Tibial nerve (tissue), 4 donors: ENCODE measurements around the gene TTBK2. TPM values are rescaled to one million over a fixed set of nuclear protein-coding genes. Genes with fewer than 3 reads are reported as not detected.
A peak's percentile ranks its signal among the peaks of the same experiment; 100 is the strongest.

Experiments
- DNase-seq, 2 donors: peaks; one replicate each; pipeline ENCODE4 v3.0.0-alpha.2; 2019; ENCODE audit warnings: low spot score in 2 of 2
- H3K27ac ChIP-seq, 4 donors: fragments of 200-600 bp; sonication (generic) in 3 of 4; one replicate each; pipeline ENCODE4 v1.5.1; 2017 to 2019; ENCODE audit warnings: mild to moderate bottlenecking in 1 of 4
- H3K27me3 ChIP-seq, 2 donors: fragments of 200-600 bp; sonication (generic) in 1 of 2; one replicate each; pipeline versions ENCODE4 v1.5.1 to v1.6.0; 2017 to 2019
- H3K36me3 ChIP-seq, 3 donors: fragments of 200-600 bp; sonication (generic); one replicate each; pipeline ENCODE4 v1.5.1; 2018 to 2019
- H3K4me1 ChIP-seq, 4 donors: fragments of 200-600 bp; sonication (generic) in 3 of 4; one replicate each; pipeline ENCODE4 v1.5.1; 2017 to 2019
- H3K4me3 ChIP-seq, 4 donors: fragments of 200-600 bp; sonication (generic) in 3 of 4; one replicate each; pipeline ENCODE4 v1.5.1; 2017 to 2019; ENCODE audit warnings: mild to moderate bottlenecking in 1 of 4, moderate library complexity in 1 of 4
- H3K9me3 ChIP-seq, 4 donors: fragments of 200-600 bp; sonication (generic) in 3 of 4; one replicate each; pipeline ENCODE4 v1.5.1; 2017 to 2019
- EP300 ChIP-seq, 2 donors: sonication (generic); formaldehyde crosslinking; IDR thresholded peaks; one replicate each; pipeline ENCODE4 v1.6.1; 2017; ENCODE audit warnings: antibody characterized with exemption in 2 of 2, mild to moderate bottlenecking in 1 of 2
- POLR2A ChIP-seq, 2 donors: fragments of 450-650 bp; IDR thresholded peaks; one replicate each; pipeline ENCODE4 v1.6.1; 2017; ENCODE audit warnings: antibody characterized with exemption in 2 of 2, mild to moderate bottlenecking in 2 of 2, moderate library complexity in 2 of 2
- WGBS, 2 donors: methylation state at CpG; one replicate each; pipeline ENCODE4 v1.1.5; 2018; 5-methylcytosine and 5-hydroxymethylcytosine counted together
- total RNA-seq, 4 donors: library from RNA; depleted of rRNA; stranded (reverse); fragments of >200 nt; gene quantifications; one replicate each; pipeline ENCODE4 v1.1.0, GENCODE V29; 2016
- TF ChIP-seq, protein P1 (sequence below), 5 experiments: fragments of 200-600 bp in 3 of 5; fragments of 450-650 bp in 2 of 5; sonication (generic) in 3 of 5; IDR thresholded peaks; one replicate each; pipeline ENCODE4 v1.5.1; 2016 to 2019; ENCODE audit warnings: antibody characterized with exemption in 5 of 5, mild to moderate bottlenecking in 3 of 5, moderate library complexity in 2 of 5

The TTBK2 gene
- total RNA-seq, 4 donors from 2014 or later, result 20.2 to 31.2 (median 23.4) TPM

DNA sequence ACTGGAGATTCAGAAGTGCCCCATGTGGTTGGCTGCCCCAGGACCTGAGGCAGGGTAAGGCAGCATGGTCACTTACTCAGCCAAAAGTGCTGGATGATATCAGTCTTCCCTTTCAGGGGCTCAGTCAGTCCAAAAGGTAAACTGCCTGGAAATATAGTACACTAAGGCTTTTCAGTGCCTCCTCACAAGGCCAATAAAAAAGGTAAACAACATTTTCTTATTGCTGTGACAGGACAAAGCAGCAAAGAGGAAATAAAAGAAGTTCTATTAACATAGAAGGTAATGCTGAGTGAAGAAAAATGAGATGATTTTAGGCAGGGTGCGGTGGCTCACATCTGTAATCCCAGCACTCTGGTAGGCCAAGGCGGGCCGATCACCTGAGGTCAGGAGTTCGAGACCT, 117.1 kb downstream of the TTBK2 start:
- WGBS, 2 donors, result 94 to 99% methylated on average over 4 of the region's 4 CpGs
- H3K27ac ChIP-seq, result no peak overlapping the region
- H3K4me1 ChIP-seq, result no peaks in the 10 kb centered on the region
- H3K4me3 ChIP-seq, result no peak overlapping the region
- no peak for TF ChIP-seq EP300 (IDR thresholded peaks at IDR 0.05)
- TF ChIP-seq, protein P1, sequence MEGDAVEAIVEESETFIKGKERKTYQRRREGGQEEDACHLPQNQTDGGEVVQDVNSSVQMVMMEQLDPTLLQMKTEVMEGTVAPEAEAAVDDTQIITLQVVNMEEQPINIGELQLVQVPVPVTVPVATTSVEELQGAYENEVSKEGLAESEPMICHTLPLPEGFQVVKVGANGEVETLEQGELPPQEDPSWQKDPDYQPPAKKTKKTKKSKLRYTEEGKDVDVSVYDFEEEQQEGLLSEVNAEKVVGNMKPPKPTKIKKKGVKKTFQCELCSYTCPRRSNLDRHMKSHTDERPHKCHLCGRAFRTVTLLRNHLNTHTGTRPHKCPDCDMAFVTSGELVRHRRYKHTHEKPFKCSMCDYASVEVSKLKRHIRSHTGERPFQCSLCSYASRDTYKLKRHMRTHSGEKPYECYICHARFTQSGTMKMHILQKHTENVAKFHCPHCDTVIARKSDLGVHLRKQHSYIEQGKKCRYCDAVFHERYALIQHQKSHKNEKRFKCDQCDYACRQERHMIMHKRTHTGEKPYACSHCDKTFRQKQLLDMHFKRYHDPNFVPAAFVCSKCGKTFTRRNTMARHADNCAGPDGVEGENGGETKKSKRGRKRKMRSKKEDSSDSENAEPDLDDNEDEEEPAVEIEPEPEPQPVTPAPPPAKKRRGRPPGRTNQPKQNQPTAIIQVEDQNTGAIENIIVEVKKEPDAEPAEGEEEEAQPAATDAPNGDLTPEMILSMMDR (IDR thresholded peaks at IDR 0.05), result no peak
- no peak for TF ChIP-seq POLR2A (IDR thresholded peaks at IDR 0.05)
- peaks cover 0 to 45% (median 0%) of the 10 kb centered on the region in 3 donors for H3K36me3 ChIP-seq
- no peaks in the 10 kb centered on the region for H3K9me3 ChIP-seq
- DNase-seq, result no peak
- H3K27me3 ChIP-seq, result no peaks in the 10 kb centered on the region

DNA sequence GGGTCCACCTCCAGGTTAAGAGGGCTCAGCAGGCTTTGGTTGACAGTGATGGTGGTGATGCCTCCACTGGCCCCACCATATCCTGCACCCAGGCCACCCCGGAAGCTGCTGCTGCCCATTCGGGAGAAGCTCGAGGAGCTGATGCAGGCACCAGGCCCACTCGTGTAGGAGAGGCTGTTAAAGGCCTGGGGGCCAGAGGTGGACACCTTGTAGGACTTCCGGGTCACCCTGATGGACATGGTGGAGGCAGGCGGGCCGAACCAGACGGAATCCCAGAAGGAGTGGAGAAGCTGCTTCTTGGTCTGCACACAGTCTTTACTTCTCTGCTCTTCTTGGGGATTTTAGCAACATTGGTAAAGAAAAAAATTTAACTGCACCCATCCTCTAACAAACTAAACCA, 118.4 kb downstream of the TTBK2 start:
- H3K27ac ChIP-seq, result no peak overlapping the region
- peaks cover 0 to 45% (median 0%) of the 10 kb centered on the region in 3 donors for H3K36me3 ChIP-seq
- DNase-seq, result no peak
- TF ChIP-seq, protein P1 (IDR thresholded peaks at IDR 0.05), result no peak
- TF ChIP-seq POLR2A (IDR thresholded peaks at IDR 0.05) (no peak), EP300 (IDR thresholded peaks at IDR 0.05) (no peak)
- H3K4me3 ChIP-seq, result no peak overlapping the region
- H3K9me3 ChIP-seq, result no peaks in the 10 kb centered on the region
- no peaks in the 10 kb centered on the region for H3K4me1 ChIP-seq
- 90 to 94% methylated on average over 8 of the region's 8 CpGs for whole genome bisulfite sequencing, 2 donors
- H3K27me3 ChIP-seq, result no peaks in the 10 kb centered on the region

DNA sequence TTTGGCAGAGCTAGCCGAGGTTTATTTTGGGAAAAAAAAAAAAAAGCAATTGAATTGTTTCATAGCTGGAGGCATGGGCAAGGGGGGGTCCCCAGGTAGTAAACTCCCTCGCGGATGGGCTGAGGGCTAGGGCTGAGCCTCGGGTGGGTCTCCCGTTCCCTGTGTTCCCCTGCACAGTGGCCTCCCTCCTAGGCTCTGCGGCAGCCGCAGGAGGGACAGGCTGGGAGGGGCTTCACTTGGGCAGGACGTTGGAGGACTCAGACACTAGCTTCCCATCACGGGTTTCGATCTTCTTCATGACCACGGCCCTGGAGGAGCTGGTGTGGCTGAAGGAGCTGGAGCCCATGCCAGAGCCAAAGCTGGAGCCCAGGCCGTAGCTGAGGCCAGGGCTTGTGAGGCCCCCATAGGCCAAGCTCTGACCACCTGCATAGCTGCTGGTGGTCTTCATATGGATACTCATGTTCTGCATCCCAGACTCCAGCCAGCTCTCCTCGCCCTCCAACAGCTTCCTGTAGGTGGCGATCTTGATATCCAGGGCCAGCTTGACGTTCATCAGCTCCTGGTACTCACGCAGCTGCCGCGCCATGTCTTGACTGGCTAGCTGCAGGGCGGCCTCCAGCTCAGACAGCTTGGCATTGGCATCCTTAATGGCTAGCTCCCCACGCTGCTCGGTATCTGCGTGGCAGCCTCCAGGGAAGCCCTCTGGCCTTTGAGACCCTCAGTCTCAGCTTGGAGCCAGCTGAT, 119.7 kb downstream of the TTBK2 start:
- DNase-seq, result peak in 1 of 2 donors; percentile 10
- 85 to 88% methylated on average over 22 of the region's 22 CpGs for WGBS, 2 donors
- no peak for TF ChIP-seq POLR2A (IDR thresholded peaks at IDR 0.05)
- TF ChIP-seq, protein P1 (IDR thresholded peaks at IDR 0.05), result no peak
- no peak for TF ChIP-seq EP300 (IDR thresholded peaks at IDR 0.05)
- Histone ChIP-seq H3K4me3 (no peak overlapping the region), H3K9me3 (no peaks in the 10 kb centered on the region), H3K36me3 (peaks cover 0 to 45% (median 0%) of the 10 kb centered on the region in 3 donors), H3K27me3 (no peaks in the 10 kb centered on the region), H3K4me1 (no peaks in the 10 kb centered on the region), H3K27ac (no peak overlapping the region)

DNA sequence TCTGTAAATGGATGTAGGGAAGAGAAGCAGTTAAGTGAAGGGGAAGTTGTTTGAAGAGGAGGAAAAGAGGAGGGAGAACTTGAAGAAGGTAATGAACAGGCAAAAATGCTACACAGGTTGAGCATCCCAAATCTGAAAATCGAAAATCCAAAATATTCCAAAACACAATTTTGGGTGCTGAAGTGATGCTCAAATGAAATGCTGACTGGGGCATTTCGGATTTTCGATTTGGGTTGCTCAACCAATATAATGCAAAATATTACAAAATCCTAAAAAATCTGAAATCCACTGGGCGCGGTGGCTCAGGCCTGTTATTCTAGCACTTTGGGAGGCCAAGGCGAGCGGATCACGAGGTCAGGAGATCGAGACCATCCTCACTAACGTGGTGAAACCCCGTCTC, 121.8 kb downstream of the TTBK2 start:
- Histone ChIP-seq H3K27ac (no peak overlapping the region), H3K36me3 (peaks cover 0 to 37% (median 0%) of the 10 kb centered on the region in 3 donors), H3K4me3 (no peak overlapping the region), H3K4me1 (no peaks in the 10 kb centered on the region), H3K9me3 (no peaks in the 10 kb centered on the region), H3K27me3 (no peaks in the 10 kb centered on the region)
- WGBS, 2 donors, result 95 to 97% methylated on average over 11 of the region's 11 CpGs
- DNase-seq, result no peak
- no peak for TF ChIP-seq EP300 (IDR thresholded peaks at IDR 0.05)
- TF ChIP-seq POLR2A (IDR thresholded peaks at IDR 0.05), result no peak
- TF ChIP-seq, protein P1 (IDR thresholded peaks at IDR 0.05), result no peak

DNA sequence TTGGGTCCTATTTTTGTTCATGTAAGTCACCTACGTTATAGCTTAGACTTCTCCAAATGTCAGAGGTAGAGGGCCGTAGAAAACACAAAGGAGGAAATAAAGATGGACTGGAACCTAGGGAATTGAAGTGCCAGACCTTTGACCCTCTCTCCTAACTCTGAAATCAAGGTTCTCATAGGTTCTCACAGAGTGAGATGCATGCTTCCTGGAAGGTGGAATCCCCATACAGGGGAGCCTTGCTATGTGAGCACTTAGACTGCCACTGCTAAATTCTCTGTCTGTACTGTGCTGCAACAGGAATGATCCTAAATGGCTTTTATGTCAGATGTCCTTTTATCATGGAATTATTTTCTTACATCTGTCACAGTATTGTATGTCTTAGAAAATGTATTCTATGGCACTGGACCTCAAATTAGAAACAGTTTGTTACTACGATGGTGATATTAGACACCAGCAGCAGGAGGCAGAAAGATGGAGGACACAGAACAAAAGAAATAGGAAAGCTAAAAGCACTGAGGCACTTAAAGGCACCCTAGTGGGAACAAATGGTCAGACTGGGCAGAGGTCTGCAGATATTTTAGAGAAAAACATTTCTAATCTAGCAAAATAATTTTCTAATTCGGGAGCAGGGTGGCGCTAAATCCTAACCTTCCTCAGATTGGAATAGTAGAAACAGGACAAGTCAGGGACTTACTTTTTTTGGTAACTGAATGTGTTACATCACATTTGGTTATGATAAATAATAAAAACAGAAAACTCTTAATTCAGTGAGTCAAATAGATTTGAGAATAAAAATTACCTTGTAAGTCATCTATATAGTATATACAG, 123.4 kb downstream of the TTBK2 start:
- WGBS, 2 donors, result 82 to 88% methylated on average over 5 of the region's 5 CpGs

More for the DNA sequence above, 123.4 kb downstream of the TTBK2 start:
- no peak for TF ChIP-seq POLR2A (IDR thresholded peaks at IDR 0.05)
- TF ChIP-seq EP300 (IDR thresholded peaks at IDR 0.05), result no peak
- TF ChIP-seq, protein P1 (IDR thresholded peaks at IDR 0.05), result no peak
- H3K27me3 ChIP-seq, result no peaks in the 10 kb centered on the region
- no peak overlapping the region for H3K27ac ChIP-seq
- H3K9me3 ChIP-seq, result no peaks in the 10 kb centered on the region
- no peaks in the 10 kb centered on the region for H3K4me1 ChIP-seq
- no peak overlapping the region for H3K4me3 ChIP-seq
- H3K36me3 ChIP-seq, result peaks cover 0 to 29% (median 0%) of the 10 kb centered on the region in 3 donors
- DNase-seq, result no peak
